ENCODE results near the gene GOLGA5.

Gene GOLGA5

GRCh38 chr14:92860049-92860840 lies 66.1 kb downstream of the GOLGA5 start:
- DNase-seq (ENCODE audit: low read depth): no peak
- no peak for TF ChIP-seq CTCF (conservative IDR thresholded peaks at IDR 0.05; ENCODE audit: low read depth, low read length)
- no peak overlapping the region for H3K4me3 ChIP-seq (ENCODE audit: low read depth, low read length)

DNA sequence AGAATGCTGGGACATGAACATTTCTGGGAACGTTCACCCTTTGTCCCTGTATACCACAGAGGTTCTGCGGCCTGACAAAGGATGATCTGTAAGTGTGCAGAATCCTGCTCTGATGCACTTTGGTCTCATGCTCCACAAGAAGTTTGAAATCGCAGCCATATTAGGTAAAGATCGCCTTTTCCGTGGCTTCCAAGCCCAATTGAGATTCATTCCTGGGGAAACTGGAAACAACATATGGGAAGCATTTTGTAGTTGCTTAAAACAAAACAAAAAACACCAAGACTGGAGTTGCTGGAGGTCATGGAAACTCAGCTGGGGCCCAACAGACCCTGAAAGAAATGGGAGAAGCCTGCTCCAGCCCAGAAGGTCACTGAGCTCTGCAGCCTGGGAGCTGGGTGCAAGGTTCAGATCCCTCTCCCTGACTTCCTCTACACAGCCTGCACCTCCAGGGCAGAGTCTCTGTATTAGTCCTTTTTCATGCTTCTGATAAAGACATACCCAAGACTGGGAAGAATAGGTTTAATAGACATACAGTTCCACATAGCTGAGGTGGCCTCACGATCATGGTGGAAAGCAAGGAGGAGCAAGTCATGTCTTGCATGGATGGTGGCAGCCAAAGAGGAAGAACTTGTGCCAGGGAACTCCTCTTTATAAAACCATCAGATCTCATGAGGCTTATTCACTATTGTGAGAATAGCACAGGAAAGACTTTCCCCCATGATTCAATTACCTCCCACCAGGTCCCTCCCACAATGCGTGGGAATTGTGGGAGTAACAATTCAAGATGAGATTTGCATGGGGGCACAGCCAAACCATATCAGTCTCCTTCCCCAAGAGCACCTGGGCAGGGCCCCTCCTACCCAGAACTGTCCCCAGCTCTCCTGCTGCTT lies 68.0 kb downstream of the GOLGA5 start:
- DNase-seq (ENCODE audit: low read depth): no peak
- no peak overlapping the region for H3K4me3 ChIP-seq (ENCODE audit: low read depth, low read length)
- TF ChIP-seq CTCF (conservative IDR thresholded peaks at IDR 0.05; ENCODE audit: low read depth, low read length): no peak

DNA sequence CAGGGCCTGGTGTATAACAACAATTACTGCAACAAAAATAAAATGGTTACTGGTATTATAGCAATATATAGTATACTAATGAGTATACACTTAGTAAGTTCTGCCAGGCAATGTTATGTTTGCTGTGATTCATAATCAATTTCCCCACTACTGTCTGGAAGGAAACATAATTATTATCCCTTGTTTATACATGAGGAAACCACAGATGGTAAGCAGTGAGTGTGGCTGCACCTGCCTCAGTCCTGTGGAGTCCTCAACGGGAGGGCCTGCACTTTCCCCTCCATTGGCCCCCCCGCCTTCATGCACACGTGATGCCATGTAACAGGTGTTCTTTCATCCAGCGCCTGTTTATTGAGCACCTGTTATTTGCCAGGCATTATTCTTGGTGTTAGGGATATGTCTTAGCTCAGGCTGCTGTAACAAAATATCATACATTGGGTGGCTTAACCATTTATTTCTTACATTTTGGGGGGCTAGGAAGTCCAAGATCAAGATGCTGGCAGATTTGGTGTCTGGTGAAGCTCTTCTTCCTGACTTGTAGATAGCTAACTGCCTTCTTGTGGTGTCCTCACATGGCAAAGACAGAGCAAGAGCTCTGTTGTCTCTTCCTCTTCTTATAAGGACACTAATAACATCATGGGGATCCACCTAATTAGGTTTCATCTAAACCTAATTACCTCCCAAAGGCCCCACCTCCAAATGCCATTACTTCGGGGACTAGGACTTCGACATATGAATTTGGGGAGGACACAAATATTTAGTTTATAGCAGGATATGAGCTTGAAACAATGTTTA lies 69.4 kb downstream of the GOLGA5 start:
- DNase-seq (ENCODE audit: low read depth): no peak
- no peak overlapping the region for H3K4me3 ChIP-seq (ENCODE audit: low read depth, low read length)
- no peak for TF ChIP-seq CTCF (conservative IDR thresholded peaks at IDR 0.05; ENCODE audit: low read depth, low read length)

GRCh38 chr14:92865674-92866073 lies 71.6 kb downstream of the GOLGA5 start:
- no peak overlapping the region for H3K4me3 ChIP-seq (ENCODE audit: low read depth, low read length)
- TF ChIP-seq CTCF (conservative IDR thresholded peaks at IDR 0.05; ENCODE audit: low read depth, low read length): no peak
- no peak for DNase-seq (ENCODE audit: low read depth)

DNA sequence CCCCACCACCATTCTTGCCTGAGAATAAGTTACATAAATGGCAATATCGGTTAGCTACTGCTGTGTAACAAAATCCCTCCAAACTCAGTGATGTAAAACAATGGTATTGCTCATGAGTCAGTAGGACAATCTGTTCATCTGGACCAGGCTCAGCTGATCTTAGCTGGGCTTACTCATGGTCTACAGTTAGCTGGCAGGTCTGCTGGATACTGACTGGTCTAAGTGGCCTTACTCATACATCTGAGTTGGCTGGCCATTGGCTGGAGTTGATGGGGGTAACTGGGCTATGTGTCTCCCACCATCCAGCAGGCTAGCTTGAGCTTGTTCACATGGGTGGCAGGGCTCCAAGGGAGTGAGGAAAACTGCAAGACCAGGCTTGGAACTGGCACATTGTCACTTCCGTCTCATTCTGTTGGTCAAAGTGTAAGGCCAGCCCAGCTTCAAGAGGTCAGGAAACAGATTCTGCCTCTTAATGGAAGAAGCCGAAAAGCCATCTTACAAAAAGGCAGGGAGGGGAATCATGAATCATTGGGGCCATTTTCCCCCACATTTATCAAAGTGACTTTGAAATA lies 72.2 kb downstream of the GOLGA5 start:
- TF ChIP-seq CTCF (conservative IDR thresholded peaks at IDR 0.05; ENCODE audit: low read depth, low read length): no peak
- DNase-seq (ENCODE audit: low read depth): no peak
- H3K4me3 ChIP-seq (ENCODE audit: low read depth, low read length): no peak overlapping the region
